ENCODE measurements around the gene SLC23A3. TPM values are rescaled to one million over a fixed set of nuclear protein-coding genes. Genes with fewer than 3 reads are reported as not detected.

Gene SLC23A3
- total RNA-seq, 4 donors from 2014 or later: 0.26 to 8.1 (median 1.8) TPM; not detected in 1

GRCh38 chr2:219207134-219207883, 37.5 kb upstream of the SLC23A3 start:
- peaks cover 0 to 7% of the 10 kb centered on the region in 2 donors for H3K4me1 ChIP-seq
- TF ChIP-seq CTCF (IDR thresholded peaks at IDR 0.05): no peak
- no peak for TF ChIP-seq POLR2A (IDR thresholded peaks at IDR 0.05)
- no peaks in the 10 kb centered on the region for H3K36me3 ChIP-seq
- H3K9me3 ChIP-seq: no peaks in the 10 kb centered on the region
- no peak for DNase-seq
- H3K27ac ChIP-seq: peak overlapping the region; percentile 96 to 99
- no peaks in the 10 kb centered on the region for H3K27me3 ChIP-seq
- peak overlapping the region; percentile 85 to 92 for H3K4me3 ChIP-seq
- intact Hi-C loops (cut with DNase I; ENCODE audit: low total_unique reads): no loop called here

- Histone ChIP-seq H3K36me3 (no peaks in the 10 kb centered on the region), H3K4me1 (peaks cover 0 to 7% of the 10 kb centered on the region in 2 donors), H3K27ac (peak within 1 kb of the TSS; percentile 96 to 99), H3K9me3 (no peaks in the 10 kb centered on the region), H3K4me3 (peak within 1 kb of the TSS; percentile 85 to 92), H3K27me3 (no peaks in the 10 kb centered on the region)
- DNase-seq: peak; percentile 93 to 95
- intact Hi-C loops (cut with DNase I; ENCODE audit: low total_unique reads): no loop called here
- TF ChIP-seq CTCF (IDR thresholded peaks at IDR 0.05): peak in 3 of 4 experiments; percentile 6 to 58 (median 36)
- peak; percentile 98 to 100 for TF ChIP-seq POLR2A (IDR thresholded peaks at IDR 0.05)
These were observed 36.7 kb upstream of the SLC23A3 start, which contains the start of gene ZFAND2B for GRCh38 chr2:219206328-219207133. ZFAND2B (plus strand) TSS chr2:219206782; CDS start chr2:219206988, 206 bp downstream.

GRCh38 chr2:219205981-219206327, 36.1 kb upstream of the SLC23A3 start:
- TF ChIP-seq CTCF (IDR thresholded peaks at IDR 0.05) (no peak), POLR2A (IDR thresholded peaks at IDR 0.05) (no peak)
- H3K4me1 ChIP-seq: peaks cover 0 to 7% of the 10 kb centered on the region in 2 donors
- no peaks in the 10 kb centered on the region for H3K36me3 ChIP-seq
- intact Hi-C loops (cut with DNase I; ENCODE audit: low total_unique reads): no loop called here
- H3K9me3 ChIP-seq: no peaks in the 10 kb centered on the region
- peak overlapping the region; percentile 96 to 99 for H3K27ac ChIP-seq
- no peak for DNase-seq
- peak overlapping the region; percentile 85 to 92 for H3K4me3 ChIP-seq
- no peaks in the 10 kb centered on the region for H3K27me3 ChIP-seq

GRCh38 chr2:219205165-219205538, 35.3 kb upstream of the SLC23A3 start:
- TF ChIP-seq CTCF (IDR thresholded peaks at IDR 0.05) (no peak), POLR2A (IDR thresholded peaks at IDR 0.05) (no peak)
- H3K36me3 ChIP-seq: no peaks in the 10 kb centered on the region
- no peaks in the 10 kb centered on the region for H3K27me3 ChIP-seq
- DNase-seq: no peak
- H3K9me3 ChIP-seq: no peaks in the 10 kb centered on the region
- H3K4me1 ChIP-seq: peaks cover 0 to 7% of the 10 kb centered on the region in 2 donors
- no peak overlapping the region for H3K27ac ChIP-seq
- intact Hi-C loops (cut with DNase I; ENCODE audit: low total_unique reads): no loop called here
- H3K4me3 ChIP-seq: no peak overlapping the region

Data from uterus (tissue), 4 donors.